Stimulated activated CD8-positive, alpha-beta memory T cell treated with anti-CD3 and anti-CD28 coated beads, Interleukin-2, amount 100 ng/mL, for 48 hours (primary cell): ENCODE measurements around the gene ADPRH.
"Not testable (repeated sequence)": the region's sequence is repeated elsewhere in the genome, so short reads cannot be mapped to it uniquely, and the experiment has no call there.

Experiments
- DNase-seq, 2 donors: peaks; one replicate each; pipeline ENCODE4 v3.0.0-alpha.2; 2020; ENCODE audit warnings: low read depth in 2 of 2

Gene ADPRH

GRCh38 chr3:119579366-119580066, at the start of gene ADPRH:
ADPRH (plus strand) TSS chr3:119579492; CDS start chr3:119582170, 2,678 bp downstream.
- DNase-seq = peak; percentile 44 to 50

DNA sequence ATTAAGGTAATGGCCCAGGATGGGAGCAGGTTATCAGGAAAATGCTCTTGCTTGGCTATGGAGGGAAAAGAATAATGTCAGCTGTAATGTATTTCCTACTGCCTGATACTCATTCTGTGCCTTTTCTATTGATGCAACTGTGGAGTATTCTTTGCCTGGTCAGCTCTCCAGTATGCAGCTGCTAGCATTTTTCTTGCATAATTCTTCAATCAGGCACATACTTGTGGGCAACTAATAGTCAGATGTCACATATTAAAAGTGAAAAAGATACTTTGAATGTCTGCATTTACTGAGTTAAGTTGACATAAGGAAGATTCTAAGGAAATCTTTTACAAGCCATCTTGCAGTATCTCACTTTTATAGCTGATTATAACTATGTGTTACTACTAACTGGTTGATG, 49.4 kb upstream of the ADPRH start:
- no peak for DNase-seq

DNA sequence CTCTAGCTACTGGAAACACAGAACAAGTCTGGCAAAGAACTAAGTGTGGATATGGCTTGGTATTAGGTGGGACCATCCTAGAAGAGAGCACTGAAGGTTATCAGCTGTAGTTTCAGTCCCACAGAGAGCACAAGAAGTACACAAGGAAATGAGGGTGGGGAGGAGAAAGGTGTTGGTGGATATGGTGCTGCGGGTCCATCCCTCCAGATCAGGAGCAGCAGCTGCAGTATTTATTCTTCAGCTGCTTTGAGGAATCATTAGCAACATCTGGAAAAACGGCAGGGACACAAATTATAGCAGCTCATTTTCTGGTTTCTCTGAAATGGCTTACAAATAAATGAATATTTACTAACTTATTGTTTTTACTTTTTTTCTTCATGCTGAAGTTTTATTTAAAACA, 48.8 kb upstream of the ADPRH start:
- no peak for DNase-seq

GRCh38 chr3:119531151-119531550, 48.1 kb upstream of the ADPRH start:
- DNase-seq = no peak

DNA sequence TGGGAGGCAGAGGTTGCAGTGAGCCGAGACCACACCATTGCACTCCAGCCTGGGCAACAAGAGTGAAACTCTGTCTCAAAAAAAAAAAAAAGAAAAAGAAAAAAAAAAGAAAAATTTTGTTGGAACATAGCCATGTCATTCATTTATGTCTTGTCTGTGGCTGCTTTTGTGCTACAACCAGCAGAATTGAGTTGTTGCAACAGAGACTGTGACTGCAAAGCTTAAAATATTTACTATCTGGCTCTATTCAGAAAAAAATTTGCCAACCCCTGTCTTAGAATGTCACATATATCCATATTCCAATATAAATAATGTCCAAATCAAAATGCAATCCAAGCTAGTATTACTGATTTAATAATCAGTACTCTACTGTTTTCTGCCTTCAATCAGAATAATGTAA, 45.0 kb upstream of the ADPRH start:
- no peak for DNase-seq

GRCh38 chr3:119536757-119537156, 42.5 kb upstream of the ADPRH start:
- DNase-seq = no peak

GRCh38 chr3:119538772-119539171, 40.5 kb upstream of the ADPRH start:
- DNase-seq = no peak

GRCh38 chr3:119541547-119541946, 37.7 kb upstream of the ADPRH start:
- DNase-seq = no peak

- no peak for DNase-seq
Observed at GRCh38 chr3:119542168-119542767, 37.0 kb upstream of the ADPRH start.

DNA sequence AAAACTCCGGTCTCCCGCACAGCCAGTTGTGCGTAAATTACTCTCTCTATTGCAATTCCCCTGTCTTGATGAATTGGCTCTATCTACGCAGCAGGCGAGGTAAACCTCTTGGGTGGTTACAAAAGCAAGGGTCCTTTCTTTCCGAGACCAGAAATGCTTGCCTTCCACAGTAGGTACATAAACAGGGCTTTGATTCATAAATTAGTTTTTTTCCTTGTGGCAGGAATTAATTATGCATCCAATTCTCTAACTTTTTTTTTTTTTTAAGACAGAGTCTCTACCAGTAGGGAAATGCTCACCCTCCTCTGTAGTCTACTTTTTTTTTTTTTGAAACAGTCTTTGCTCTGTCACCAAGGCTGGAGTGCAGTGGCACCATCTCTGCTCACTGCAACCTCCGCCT, 36.1 kb upstream of the ADPRH start:
- DNase-seq = no peak

DNA sequence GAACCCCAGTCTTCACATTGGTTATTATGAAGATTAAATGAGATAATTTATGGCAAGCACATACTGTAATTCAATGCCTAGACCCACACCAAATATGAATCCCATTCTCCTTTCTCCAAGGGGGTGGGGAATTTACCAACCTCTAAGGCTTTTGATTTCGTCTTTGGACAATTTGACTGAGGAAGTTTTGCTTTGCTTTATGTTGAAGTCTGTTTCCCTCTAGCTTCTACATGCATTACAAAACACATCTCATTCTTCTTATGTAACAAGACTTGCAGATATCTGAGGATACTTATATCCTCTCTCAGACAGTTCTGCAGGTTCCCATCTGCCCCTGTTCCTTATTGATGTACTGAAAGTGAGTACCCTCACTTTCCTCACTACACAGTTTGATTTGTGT, 32.1 kb upstream of the ADPRH start:
- DNase-seq = no peak

GRCh38 chr3:119548341-119548740, 31.0 kb upstream of the ADPRH start:
- no peak for DNase-seq

DNA sequence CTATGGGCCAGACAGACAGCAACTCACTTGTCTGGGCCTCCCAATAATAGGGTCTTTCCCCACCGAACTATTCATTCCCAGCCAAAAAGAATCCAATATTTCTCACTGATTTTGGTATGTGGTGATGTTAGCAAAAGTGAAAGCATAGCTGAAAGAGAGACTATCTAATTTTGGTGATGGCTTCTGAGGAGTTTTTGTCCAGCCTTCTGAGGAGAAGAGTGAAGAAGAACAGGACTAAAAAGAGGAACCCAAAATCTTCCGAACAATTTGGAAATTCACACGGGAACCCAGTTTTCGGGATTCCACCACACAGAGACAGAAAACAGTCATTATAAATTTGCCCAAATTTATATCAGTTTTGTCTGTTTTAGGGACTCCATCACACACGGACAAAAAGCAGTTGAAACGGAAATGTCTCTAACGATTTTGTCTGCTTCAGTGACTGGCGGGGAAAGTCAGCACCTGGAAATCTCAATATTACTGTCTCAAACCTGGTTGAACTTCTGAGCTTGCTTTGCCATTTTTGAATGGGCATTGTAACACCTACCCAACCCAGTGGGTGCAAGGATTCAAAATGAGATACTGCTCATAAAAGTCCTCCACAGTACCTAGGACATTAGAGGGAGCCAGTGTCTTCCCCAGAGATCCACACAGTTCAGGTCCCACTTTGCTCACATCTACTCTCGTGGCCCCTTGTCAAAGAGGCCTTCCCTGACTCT, 28.9 kb upstream of the ADPRH start:
- no peak for DNase-seq

DNA sequence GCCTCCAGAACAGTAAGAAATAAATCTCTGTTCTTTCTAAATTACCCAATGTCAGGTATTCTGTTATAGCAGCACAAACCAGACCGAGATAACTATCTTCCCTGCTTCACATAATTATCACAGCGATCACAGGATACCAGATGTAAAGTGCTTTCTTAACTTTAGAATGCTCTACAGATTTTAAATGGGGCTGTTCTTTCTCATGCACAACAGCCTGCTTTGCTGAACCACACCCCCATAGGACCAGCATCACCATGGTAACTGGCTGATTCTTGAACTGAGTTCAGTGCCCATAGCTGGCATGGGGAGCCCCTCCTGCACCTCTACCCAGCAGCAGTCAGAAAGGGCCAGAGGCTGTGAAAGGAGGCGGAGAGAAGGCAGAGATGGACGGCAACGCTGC, 27.7 kb upstream of the ADPRH start:
- DNase-seq = no peak

- DNase-seq = not testable (repeated sequence)
Observed at GRCh38 chr3:119552928-119553327, 26.4 kb upstream of the ADPRH start.

- no peak for DNase-seq
Observed at GRCh38 chr3:119553823-119554415, 25.4 kb upstream of the ADPRH start.

DNA sequence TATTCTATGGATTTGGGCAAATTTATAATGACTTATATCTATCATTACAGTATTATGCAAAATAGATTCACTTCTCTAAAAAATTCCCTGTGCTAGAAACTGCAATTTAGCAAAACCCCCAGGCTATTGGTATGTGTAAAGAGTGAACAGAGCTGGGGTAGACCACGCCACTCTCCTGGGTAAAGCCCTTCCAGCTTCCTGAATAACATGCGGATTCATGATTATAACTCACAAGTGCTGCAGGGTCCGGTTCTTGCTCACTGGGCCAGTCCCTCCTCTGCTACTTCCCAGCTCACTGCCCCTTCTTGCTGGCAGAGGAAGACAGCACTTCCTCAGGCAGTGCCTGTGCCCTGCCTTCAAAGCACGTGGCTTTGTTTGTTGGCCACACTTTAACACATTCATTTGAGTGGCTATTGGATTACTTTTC, 24.0 kb upstream of the ADPRH start:
- DNase-seq = no peak

- DNase-seq = no peak
Observed at GRCh38 chr3:119555929-119556328, 23.4 kb upstream of the ADPRH start.

DNA sequence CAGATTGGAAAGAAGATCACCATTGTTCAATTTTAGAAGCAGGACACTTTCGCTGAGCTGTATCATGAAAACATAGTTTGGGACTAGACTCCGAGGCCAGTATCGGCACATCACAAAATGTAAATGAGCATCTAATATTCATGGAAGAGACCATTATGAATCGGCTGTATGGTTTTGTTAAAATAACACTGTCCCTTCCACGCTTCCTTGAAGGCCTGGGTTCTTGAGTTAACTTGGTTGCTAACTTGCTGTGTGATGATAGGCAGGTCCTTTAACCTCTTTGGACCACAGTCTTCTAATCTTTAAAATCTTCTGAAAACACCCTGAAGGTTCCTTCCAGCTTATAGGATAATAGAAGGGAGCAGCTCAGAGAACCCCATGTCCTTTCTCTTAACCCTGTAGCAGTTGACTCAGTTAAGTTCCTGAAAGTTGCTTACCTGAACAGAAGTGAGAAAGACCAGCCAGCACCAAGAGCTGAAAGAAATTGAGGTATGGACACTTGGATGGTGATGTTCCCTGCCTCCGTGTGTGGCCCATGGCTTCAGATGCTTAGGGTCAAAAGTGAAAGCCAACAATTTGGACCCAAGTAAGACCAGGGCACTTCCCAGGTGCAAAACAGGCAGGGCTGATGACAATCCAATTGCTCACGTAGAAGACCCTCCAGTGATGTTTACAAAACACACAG, 22.0 kb upstream of the ADPRH start:
- DNase-seq = no peak

GRCh38 chr3:119557877-119558269, 21.4 kb upstream of the ADPRH start:
- no peak for DNase-seq

- no peak for DNase-seq
Observed at GRCh38 chr3:119558626-119559317, 20.5 kb upstream of the ADPRH start.
